ENCODE measurements around the gene EML1.

The EML1 gene, protein sequence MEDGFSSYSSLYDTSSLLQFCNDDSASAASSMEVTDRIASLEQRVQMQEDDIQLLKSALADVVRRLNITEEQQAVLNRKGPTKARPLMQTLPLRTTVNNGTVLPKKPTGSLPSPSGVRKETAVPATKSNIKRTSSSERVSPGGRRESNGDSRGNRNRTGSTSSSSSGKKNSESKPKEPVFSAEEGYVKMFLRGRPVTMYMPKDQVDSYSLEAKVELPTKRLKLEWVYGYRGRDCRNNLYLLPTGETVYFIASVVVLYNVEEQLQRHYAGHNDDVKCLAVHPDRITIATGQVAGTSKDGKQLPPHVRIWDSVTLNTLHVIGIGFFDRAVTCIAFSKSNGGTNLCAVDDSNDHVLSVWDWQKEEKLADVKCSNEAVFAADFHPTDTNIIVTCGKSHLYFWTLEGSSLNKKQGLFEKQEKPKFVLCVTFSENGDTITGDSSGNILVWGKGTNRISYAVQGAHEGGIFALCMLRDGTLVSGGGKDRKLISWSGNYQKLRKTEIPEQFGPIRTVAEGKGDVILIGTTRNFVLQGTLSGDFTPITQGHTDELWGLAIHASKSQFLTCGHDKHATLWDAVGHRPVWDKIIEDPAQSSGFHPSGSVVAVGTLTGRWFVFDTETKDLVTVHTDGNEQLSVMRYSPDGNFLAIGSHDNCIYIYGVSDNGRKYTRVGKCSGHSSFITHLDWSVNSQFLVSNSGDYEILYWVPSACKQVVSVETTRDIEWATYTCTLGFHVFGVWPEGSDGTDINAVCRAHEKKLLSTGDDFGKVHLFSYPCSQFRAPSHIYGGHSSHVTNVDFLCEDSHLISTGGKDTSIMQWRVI

GRCh38 chr14:99793213-99794150, at the start of gene EML1:
Gene EML1, plus strand, starts transcription at chr14:99793413. Its CDS starts 64 bp downstream, at chr14:99793477.
- DNase-seq, result peak; percentile 37

DNA sequence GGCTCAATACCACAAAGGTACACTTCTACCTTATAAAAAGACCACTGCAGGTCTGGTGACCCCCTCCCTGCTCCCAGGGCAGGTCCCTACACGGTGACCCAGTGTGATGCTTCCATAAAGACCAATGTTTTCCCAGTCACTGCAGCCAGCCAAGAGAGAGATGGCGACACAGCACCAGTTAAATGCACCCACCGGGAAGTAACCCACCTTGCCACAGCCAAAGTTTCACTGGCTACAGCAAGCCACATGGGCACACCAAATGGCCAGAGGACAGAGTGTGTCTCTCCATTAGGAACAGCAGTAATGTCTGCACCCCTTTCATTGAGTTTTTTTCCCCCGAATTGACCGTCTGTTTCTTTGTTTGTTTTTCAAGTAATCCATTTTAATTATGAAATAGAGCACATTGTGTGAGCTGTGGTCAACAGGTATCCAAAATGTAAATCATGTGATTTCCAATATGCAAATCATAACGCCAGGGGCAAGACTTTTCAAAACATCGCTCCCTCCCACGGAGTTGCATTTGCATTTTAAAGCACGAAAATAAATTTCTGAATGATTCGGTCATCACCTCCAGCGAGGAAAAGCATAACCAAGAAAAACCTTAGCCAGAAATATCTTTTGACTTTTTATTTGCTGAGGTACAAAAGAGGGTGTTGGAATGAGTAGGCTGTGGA, 48.9 kb upstream of the EML1 start:
- no peak for DNase-seq

DNA sequence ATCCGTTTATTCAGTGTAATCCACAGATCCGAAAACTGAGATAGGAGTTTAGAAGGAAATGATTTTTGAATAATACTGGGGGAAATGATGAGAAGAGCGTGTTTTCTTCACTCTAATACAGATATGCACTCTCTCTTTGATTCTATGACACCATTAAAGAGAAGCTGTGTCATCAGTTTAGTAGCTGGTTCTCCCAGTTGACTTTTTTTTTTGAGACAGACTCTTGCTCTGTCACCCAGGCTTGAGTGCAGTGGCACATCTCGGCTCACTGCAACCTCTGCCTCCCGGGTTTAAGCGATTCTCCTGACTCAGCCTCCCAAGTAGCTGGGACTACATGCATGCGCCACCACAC, 48.4 kb upstream of the EML1 start:
- no peak for DNase-seq

- DNase-seq, result no peak
These were observed 47.8 kb upstream of the EML1 start for GRCh38 chr14:99745307-99745951.

DNA sequence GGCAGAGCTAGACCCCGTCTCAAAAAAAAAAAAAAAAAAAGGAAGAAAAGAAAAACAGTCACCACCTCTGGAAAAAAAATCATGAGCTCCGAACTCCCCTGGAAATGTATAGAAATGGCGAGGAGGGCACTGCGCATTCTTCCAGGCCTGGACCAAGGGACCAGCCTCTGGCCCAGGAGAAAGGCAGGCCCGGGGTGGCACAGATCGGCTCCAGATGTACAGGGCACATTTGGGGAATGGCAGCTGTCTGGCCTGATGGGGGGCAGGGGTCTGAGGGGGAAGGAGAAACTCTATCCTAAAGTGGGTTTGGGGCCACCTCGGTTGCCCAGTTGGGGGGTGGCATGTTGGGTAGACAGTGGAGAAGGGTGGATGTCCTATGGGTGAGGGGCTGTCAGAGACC, 46.0 kb upstream of the EML1 start:
- no peak for DNase-seq

GRCh38 chr14:99747582-99748330, 45.5 kb upstream of the EML1 start:
- DNase-seq, result no peak

DNA sequence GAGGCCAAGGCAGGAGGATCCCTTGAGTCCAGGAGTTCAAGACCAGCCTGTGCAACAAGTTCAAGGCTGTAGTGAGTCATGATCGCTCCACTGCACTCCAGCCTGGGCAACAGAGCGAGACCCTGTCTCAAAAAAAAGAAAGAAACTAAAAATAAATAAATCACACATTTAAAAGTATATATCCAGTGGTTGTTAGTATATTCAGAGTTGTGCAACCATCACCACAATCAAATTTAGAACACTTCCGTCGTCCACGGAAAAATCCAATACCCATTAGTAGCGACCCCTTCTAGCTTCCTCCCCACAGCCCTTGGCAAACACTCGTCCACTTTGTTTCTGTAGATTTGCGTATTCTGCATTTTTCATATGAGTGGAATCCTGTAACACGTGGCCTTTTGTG, 44.7 kb upstream of the EML1 start:
- no peak for DNase-seq

DNA sequence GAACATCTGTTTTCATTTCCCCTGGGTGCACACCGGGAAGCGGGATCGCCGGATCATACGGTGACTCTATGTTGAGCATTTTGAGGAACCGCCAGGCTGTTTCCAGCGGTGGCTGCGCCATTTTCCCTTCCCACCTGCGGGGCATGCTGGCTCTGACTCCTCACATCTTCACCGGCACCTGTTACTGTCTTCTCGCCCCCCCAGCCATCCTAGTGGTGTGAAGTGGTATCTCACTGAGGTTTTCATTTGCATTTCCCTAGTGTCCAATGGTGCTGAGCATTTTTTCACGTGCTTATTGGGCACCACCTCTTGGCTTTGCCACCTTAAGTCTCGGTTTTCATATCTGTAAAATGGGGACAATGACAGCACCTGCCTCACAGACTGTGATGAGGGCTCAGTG, 44.1 kb upstream of the EML1 start:
- DNase-seq, result no peak

GRCh38 chr14:99749763-99750715, 43.2 kb upstream of the EML1 start:
- DNase-seq, result no peak

DNA sequence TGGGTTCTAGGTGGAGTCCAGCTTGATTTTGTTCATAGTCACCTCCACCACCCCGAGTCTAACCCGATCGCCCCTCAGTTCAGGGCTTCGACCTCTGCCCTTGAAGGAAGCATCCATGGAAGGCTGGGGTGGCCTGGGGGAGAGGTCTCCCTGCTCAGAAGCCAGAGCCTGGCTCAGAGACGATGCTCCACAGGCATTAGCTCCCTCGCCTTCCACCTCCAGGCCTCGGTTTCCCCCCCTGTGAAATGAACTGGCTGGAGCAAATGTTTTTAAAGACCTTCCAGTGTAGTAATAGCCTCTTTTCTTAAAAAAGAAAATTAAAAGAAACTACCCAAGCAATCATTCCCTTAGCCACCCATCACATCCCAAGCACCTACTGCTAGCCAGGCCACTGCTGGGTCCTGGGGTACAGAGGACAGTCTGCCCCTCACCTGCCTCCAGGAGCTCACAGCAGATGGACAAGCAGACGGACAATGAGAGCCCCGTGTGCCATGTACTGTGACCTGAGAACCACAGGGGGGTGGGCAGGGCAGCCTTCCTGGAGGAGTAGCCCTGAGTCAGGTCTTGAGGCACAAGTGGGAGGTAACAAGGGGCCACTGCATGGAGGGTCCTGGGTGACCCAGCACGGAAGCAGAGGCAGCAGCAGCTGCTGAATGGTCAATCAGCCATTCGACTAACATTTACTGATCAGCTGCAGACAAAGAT, 42.3 kb upstream of the EML1 start:
- DNase-seq, result no peak

DNA sequence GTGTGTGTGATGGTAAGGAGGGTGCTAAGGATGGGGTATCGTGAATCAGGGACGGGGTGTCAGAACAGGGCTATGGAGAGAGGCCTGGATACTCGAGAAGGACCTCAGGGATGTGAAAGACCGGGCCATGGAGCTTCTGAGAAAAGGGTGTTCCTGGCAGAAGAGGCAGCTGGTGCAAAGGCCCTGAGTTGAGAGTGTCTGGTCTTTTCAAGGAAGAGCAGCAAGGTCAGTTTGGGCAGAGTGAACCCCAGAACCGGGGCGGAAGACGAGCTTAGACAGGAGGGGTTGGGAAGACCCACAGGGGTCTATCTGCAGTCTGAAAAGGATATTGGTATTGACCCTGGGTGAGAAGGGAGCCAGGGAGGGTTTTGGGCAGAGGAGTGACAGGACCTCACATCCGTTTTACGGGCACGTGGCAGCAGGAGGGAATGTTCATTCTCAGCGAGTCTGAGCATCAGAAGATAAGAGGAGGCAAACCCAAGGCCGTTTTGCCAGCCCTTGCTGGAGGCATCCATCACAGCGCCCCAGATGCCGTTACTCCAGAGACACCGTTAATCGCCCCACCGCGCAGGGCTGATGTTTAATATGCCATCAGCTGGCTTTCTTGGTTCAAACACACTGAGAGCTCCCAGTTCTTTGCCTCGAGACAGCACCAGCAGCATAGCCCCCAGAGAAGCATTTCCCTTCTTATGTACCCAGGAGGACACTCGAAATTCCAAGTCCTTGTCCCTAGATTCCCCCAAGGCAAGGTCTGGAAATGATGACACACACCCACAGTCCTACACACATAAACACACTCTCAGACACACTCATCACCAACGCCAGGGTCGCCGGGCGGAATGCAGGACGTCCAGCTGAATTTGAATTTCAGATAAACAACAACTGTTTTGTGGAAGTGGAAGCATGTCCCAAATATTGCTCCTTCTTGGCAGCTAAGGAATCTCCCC, 41.4 kb upstream of the EML1 start:
- no peak for DNase-seq

DNA sequence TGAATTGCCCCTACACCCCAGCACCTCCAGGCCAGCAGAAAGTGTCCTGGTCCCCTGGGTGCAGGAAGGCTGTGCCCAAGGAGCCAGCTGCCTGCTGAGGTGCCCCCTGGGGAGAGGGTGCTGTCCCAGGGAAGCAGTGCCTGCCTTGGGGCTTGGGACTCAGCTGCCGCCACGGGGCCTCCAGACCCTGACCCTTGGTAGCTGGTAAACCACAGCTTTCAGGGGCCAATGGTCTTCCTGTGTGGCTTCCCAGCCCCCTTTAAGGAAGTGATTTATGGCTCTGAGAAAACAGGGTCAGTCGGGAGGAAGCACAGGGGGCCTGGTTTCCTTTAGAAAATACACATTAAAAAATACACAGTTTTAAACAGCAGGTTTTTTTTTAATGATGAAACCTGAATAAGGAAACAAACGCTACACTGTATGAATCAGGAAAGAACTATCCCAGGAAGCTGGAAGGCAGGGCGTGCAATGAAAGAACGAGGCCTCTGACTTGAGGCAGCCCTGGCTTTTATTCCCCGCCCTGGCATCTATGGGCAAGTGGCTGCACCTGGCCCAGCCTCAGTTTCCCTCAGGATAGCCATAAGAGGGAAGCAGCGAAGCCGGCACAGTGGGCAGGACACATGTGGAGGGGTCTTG, 40.6 kb upstream of the EML1 start:
- no peak for DNase-seq

GRCh38 chr14:99753225-99754140, 39.7 kb upstream of the EML1 start:
- DNase-seq, result no peak

GRCh38 chr14:99754141-99755067, 38.8 kb upstream of the EML1 start:
- no peak for DNase-seq

DNA sequence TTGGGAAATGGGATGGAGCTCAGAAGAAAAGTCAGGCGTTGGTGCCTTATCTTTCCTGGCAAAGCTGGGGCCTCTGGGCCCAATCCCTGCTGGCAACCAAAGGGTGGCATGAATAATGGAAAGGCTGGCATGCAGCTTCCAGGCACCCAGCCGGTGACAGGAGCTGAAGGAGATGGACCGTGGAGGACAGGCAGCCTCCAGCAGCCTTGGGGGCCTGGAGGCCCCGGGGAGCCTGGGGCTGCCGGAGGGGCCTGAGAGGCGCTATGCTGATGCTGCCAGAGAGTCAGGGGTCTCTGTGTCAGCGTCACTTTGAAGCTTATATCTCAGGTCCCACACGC, 38.2 kb upstream of the EML1 start:
- no peak for DNase-seq

Data from GOT3 (cell line).